Measurements from ENCODE around the gene DGAT2L6.
A peak's percentile ranks its signal among the peaks of the same experiment; 100 is the strongest.

Gene DGAT2L6

GRCh38 chrX:70176938-70177533 is at the start of gene DGAT2L6:
Gene DGAT2L6 (plus strand): TSS chrX:70177483. CDS start chrX:70177583, 100 bp downstream.
- no peak for DNase-seq (ENCODE audit: low spot score)

- DNase-seq (ENCODE audit: low spot score): no peak
These were observed 49.2 kb upstream of the DGAT2L6 start for GRCh38 chrX:70128071-70128470.

- DNase-seq (ENCODE audit: low spot score): no peak
These were observed 47.5 kb upstream of the DGAT2L6 start for GRCh38 chrX:70129816-70130215.

GRCh38 chrX:70132224-70132623 is 45.1 kb upstream of the DGAT2L6 start:
- DNase-seq (ENCODE audit: low spot score): no peak

GRCh38 chrX:70132877-70133302 is 44.4 kb upstream of the DGAT2L6 start:
- DNase-seq (ENCODE audit: low spot score): no peak

GRCh38 chrX:70133303-70134115 is 43.8 kb upstream of the DGAT2L6 start, which contains the start of gene IGBP1:
Gene IGBP1 (plus strand): TSS chrX:70133447. CDS start chrX:70133948, 501 bp downstream.
- peak; percentile 90 for DNase-seq (ENCODE audit: low spot score)

GRCh38 chrX:70134116-70134477 is 43.2 kb upstream of the DGAT2L6 start:
- no peak for DNase-seq (ENCODE audit: low spot score)

GRCh38 chrX:70138622-70139021 is 38.7 kb upstream of the DGAT2L6 start:
- no peak for DNase-seq (ENCODE audit: low spot score)

GRCh38 chrX:70139736-70140135 is 37.5 kb upstream of the DGAT2L6 start:
- peak; percentile 55 for DNase-seq (ENCODE audit: low spot score)

- no peak for DNase-seq (ENCODE audit: low spot score)
These were observed 35.9 kb upstream of the DGAT2L6 start for GRCh38 chrX:70141373-70141772.

- DNase-seq (ENCODE audit: low spot score): no peak
These were observed 10.4 kb upstream of the DGAT2L6 start for GRCh38 chrX:70166601-70167590.

- no peak for DNase-seq (ENCODE audit: low spot score)
These were observed 8.8 kb upstream of the DGAT2L6 start for GRCh38 chrX:70168238-70169188.

- DNase-seq (ENCODE audit: low spot score): no peak
These were observed 8.0 kb upstream of the DGAT2L6 start for GRCh38 chrX:70169281-70169680.

- peak; percentile 11 for DNase-seq (ENCODE audit: low spot score)
These were observed 5.7 kb upstream of the DGAT2L6 start for GRCh38 chrX:70171624-70172023.

- no peak for DNase-seq (ENCODE audit: low spot score)
These were observed 5.1 kb upstream of the DGAT2L6 start for GRCh38 chrX:70172221-70172620.

- no peak for DNase-seq (ENCODE audit: low spot score)
These were observed 4.3 kb upstream of the DGAT2L6 start for GRCh38 chrX:70172964-70173363.

GRCh38 chrX:70174754-70175153 is 2.5 kb upstream of the DGAT2L6 start:
- no peak for DNase-seq (ENCODE audit: low spot score)

GRCh38 chrX:70175338-70175737 is 1.9 kb upstream of the DGAT2L6 start:
- DNase-seq (ENCODE audit: low spot score): no peak

GRCh38 chrX:70183091-70183490 is 5.8 kb downstream of the DGAT2L6 start:
- DNase-seq (ENCODE audit: low spot score): no peak

- DNase-seq (ENCODE audit: low spot score): no peak
These were observed 12.9 kb downstream of the DGAT2L6 start for GRCh38 chrX:70190225-70190624.

Data from globus pallidus (tissue), 1 donor.